Karpas-422 (cell line): ENCODE data around the gene KMT5B. TPM values are rescaled to one million over a fixed set of nuclear protein-coding genes. Genes with fewer than 3 reads are reported as not detected.

ENCODE experiments used
- DNase-seq: peaks from one replicate; pipeline ENCODE4 v3.0.0-alpha.2; 2015
- H2AFZ ChIP-seq: fragments of 200-600 bp; sonication (generic); 2 replicates; pipeline ENCODE4 v1.6.1; 2014; ENCODE audit warnings: antibody characterized with exemption, low read length, mixed read lengths
- H3K27ac ChIP-seq: fragments of 200-600 bp; sonication (generic); 2 replicates; pipeline ENCODE4 v1.5.1; 2014; ENCODE audit warnings: mild to moderate bottlenecking, low read length, moderate library complexity
- H3K27me3 ChIP-seq: fragments of 200-600 bp; sonication (generic); 2 replicates; pipeline ENCODE4 v1.6.1; 2014; ENCODE audit warnings: low read length, mixed read lengths
- H3K36me3 ChIP-seq: fragments of 200-600 bp; sonication (generic); 2 replicates; pipeline ENCODE4 v1.6.1; 2014; ENCODE audit warnings: low read length, mixed read lengths; ENCODE audit not compliant: insufficient read depth
- H3K4me1 ChIP-seq: fragments of 200-600 bp; sonication (generic); 2 replicates; pipeline ENCODE4 v1.6.1; 2014; ENCODE audit warnings: mild to moderate bottlenecking, low read length, mixed read lengths
- H3K4me2 ChIP-seq: fragments of 200-600 bp; sonication (generic); 2 replicates; pipeline ENCODE4 v1.6.1; 2014; ENCODE audit warnings: low read length, low read depth, mild to moderate bottlenecking; ENCODE audit not compliant: poor library complexity, severe bottlenecking
- H3K4me3 ChIP-seq: fragments of 200-600 bp; sonication (generic); 2 replicates; pipeline ENCODE4 v1.5.1; 2014; ENCODE audit warnings: mild to moderate bottlenecking, antibody characterized with exemption, low read length, mixed read lengths
- H3K79me2 ChIP-seq: fragments of 200-600 bp; sonication (generic); 2 replicates; pipeline ENCODE4 v1.6.1; 2014; ENCODE audit warnings: mild to moderate bottlenecking, low read length, mixed read lengths
- H3K9ac ChIP-seq: fragments of 200-600 bp; sonication (generic); 2 replicates; pipeline ENCODE4 v1.6.0; 2014; ENCODE audit warnings: low read length
- H3K9me2 ChIP-seq: fragments of 200-600 bp; sonication (generic), shearing (Covaris generic); replicated peaks from 2 replicates; pipeline ENCODE4 v1.6.0; 2014; ENCODE audit warnings: mild to moderate bottlenecking, low read length, moderate library complexity; ENCODE audit not compliant: insufficient read depth
- H3K9me3 ChIP-seq: fragments of 300-700, 200-600 bp; sonication (generic); 2 replicates; pipeline ENCODE4 v1.6.1; 2014; ENCODE audit warnings: low read length, mixed read lengths
- H4K20me1 ChIP-seq: fragments of 200-600 bp; sonication (generic); 2 replicates; pipeline ENCODE4 v1.6.1; 2014; ENCODE audit warnings: mild to moderate bottlenecking, antibody characterized with exemption, low read length, low read depth; ENCODE audit not compliant: insufficient read depth
- total RNA-seq: library from RNA; depleted of rRNA; stranded (reverse); fragments of >200 nt; shearing (Covaris generic); gene quantifications from 2 replicates; pipeline ENCODE4 v1.2.3, GENCODE V29; 2014; ENCODE audit warnings: low replicate concordance; rRNA removed

The KMT5B gene
- total RNA-seq, 1 experiment from 2014 or later: 21.2 TPM

- H3K79me2 ChIP-seq: peaks cover 98% of the 10 kb centered on the region
Measured at GRCh38 chr11:68115285-68115684, 97.8 kb downstream of the KMT5B start.

GRCh38 chr11:68113986-68114385 is 99.1 kb downstream of the KMT5B start:
- Histone ChIP-seq H3K9me3 (no peaks in the 10 kb centered on the region), H2AFZ (no peak overlapping the region)

More at GRCh38 chr11:68115285-68115684, 97.8 kb downstream of the KMT5B start:
- Histone ChIP-seq H3K36me3 (peaks cover 7% of the 10 kb centered on the region; the same call in 1 of the 2 replicates), H2AFZ (no peak overlapping the region), H3K4me1 (peaks cover 37% of the 10 kb centered on the region), H3K4me3 (no peak overlapping the region), H3K27me3 (no peaks in the 10 kb centered on the region), H3K27ac (peak overlapping the region; percentile 29; the same call in 1 of the 2 replicates), H4K20me1 (peaks cover 18% of the 10 kb centered on the region), H3K9ac (no peak overlapping the region), H3K4me2 (no peak overlapping the region), H3K9me3 (no peaks in the 10 kb centered on the region), H3K9me2 (no peaks in the 10 kb centered on the region)
- no peak for DNase-seq

GRCh38 chr11:68107689-68108088 is 105.4 kb downstream of the KMT5B start:
- H3K79me2 ChIP-seq: peaks cover 95% of the 10 kb centered on the region
- H2AFZ ChIP-seq: no peak overlapping the region
- H3K9ac ChIP-seq: no peak overlapping the region
- no peak for DNase-seq
- peak overlapping the region; percentile 44; the same call in 1 of the 2 replicates for H3K27ac ChIP-seq
- H3K4me2 ChIP-seq: no peak overlapping the region
- peaks cover 11% of the 10 kb centered on the region for H3K4me1 ChIP-seq
- H3K4me3 ChIP-seq: no peak overlapping the region
- H3K9me2 ChIP-seq: no peaks in the 10 kb centered on the region
- H3K9me3 ChIP-seq: no peaks in the 10 kb centered on the region
- no peaks in the 10 kb centered on the region for H3K27me3 ChIP-seq
- no peaks in the 10 kb centered on the region for H3K36me3 ChIP-seq
- 0 out of 2 replicates have a peak, but pooled peaks cover 5% of the 10 kb centered on the region for H4K20me1 ChIP-seq

More at GRCh38 chr11:68113986-68114385, 99.1 kb downstream of the KMT5B start:
- H3K36me3 ChIP-seq: peaks cover 7% of the 10 kb centered on the region; the same call in 1 of the 2 replicates
- peaks cover 9% of the 10 kb centered on the region for H4K20me1 ChIP-seq
- H3K4me1 ChIP-seq: peaks cover 24% of the 10 kb centered on the region
- DNase-seq: no peak
- H3K9ac ChIP-seq: no peak overlapping the region
- H3K27me3 ChIP-seq: no peaks in the 10 kb centered on the region
- H3K79me2 ChIP-seq: peaks cover 95% of the 10 kb centered on the region
- no peaks in the 10 kb centered on the region for H3K9me2 ChIP-seq
- no peak overlapping the region for H3K4me3 ChIP-seq
- no peak overlapping the region for H3K4me2 ChIP-seq
- no peak overlapping the region for H3K27ac ChIP-seq

DNA sequence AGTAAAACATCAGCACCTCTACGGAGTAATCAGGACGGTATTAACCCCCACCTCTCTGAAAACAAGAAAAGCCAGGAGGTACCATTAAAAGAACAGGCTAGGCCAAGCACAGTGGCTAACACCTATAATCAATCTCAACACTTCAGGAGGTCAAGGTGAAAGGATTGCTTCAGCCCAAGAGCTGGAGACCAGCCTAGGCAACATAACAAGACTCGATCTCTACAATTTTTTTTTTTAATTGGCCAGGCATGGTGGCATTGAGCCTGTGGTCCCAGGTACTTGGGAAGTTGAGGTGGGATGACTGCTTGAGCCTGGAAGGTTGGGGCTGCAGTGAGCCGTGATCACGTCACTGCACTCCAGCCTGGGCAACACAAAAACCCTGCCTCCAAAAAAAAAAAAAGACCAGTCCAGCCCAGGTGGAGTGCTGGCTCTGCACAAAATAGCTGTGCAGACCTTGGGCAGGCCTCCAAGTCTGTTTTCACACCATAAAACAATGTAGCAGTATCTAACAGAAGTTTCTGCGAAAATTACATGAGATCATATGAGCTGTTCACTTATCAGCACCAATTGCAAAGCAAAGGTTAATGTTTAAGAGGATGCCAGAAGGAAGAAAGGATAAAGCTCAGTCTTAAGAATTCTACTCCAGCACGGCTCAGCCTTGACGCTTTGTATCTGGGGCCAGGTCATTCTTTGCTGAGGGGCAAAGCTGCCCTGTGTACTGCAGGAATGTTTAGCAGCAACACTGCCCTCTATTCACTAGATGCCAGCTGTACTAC is 106.7 kb downstream of the KMT5B start:
- Histone ChIP-seq H3K4me2 (no peak overlapping the region), H3K27ac (no peak overlapping the region), H3K4me3 (no peak overlapping the region), H3K4me1 (peaks cover 11% of the 10 kb centered on the region), H3K9me3 (no peaks in the 10 kb centered on the region), H4K20me1 (0 out of 2 replicates have a peak, but pooled peaks cover 5% of the 10 kb centered on the region), H2AFZ (no peak overlapping the region), H3K9ac (no peak overlapping the region), H3K79me2 (peaks cover 96% of the 10 kb centered on the region), H3K36me3 (no peaks in the 10 kb centered on the region), H3K9me2 (no peaks in the 10 kb centered on the region), H3K27me3 (no peaks in the 10 kb centered on the region)
- DNase-seq: no peak

Other genes starting within 250 kb of the KMT5B start
- 71.1 and 112 TPM in 2 replicates for gene UNC93B1, start 209.2 kb downstream of the KMT5B start, total RNA-seq
- gene ALDH3B1, start 203.0 kb downstream of the KMT5B start, total RNA-seq: 0.40 TPM in 1 of 2 replicates, not detected in the other
- gene NDUFS8, start 182.6 kb downstream of the KMT5B start, total RNA-seq: 159 and 231 TPM in 2 replicates
- gene TCIRG1, start 174.3 kb downstream of the KMT5B start, total RNA-seq: 47.7 and 82.3 TPM in 2 replicates
- gene CHKA, start 91.9 kb downstream of the KMT5B start, total RNA-seq: 35.8 and 51.3 TPM in 2 replicates
- gene C11orf24, start 58.7 kb upstream of the KMT5B start, total RNA-seq: 25.4 and 37.4 TPM in 2 replicates
- 0.04 and 0.07 TPM in 2 replicates for gene LRP5, start 99.3 kb upstream of the KMT5B start, total RNA-seq
- gene PPP6R3, start 247.5 kb upstream of the KMT5B start, total RNA-seq: 109 and 140 TPM in 2 replicates